ENCODE results near the gene F12. TPM values are rescaled to one million over a fixed set of nuclear protein-coding genes. Genes with fewer than 3 reads are reported as not detected.

The F12 gene
- total RNA-seq, result not detected
- long read RNA-seq, result 0 reads

DNA sequence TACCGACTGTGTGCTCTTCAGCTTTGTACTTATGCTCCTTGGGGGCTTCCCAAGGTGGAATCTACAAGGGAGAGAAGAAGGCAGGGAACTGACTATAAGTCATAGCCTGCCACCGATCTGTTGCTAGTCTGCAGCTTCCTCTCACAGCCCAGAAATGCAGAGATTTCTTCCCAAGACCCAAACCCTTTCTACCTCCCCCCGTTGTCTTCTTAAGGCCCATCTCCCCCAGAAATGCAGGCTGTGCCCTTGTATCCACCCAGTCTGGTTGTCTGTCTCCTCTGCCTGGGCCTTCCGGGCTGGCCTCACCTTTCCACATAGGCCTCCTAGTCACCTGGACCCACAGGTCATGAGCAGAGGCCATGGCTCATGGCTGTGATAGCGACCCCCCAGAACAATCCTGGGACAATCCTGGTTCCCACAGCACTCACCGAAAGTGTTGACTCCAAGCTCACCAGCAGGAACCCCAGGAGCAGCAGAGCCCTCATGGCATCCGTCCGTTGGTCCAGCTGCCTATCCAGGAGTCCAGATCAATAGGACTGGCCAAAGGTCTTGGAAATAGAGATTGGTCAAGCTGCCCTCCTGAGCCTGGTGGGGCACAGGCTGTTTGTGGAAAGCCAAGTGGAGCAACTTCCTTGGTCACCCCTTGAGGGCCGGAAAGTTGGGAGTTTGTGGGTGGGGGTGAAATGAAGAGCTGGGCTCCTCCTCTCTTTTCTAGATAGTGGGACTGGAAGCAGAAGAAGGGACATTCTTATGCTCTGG, at the start of gene F12:
TSS of gene F12 (minus strand) at position 522 of the 759 bp plus-strand sequence. CDS start at position 485, 37 bp downstream.
- DNase-seq (no peak), ATAC-seq (ENCODE audit: poor library complexity) (no peak)
- intact Hi-C loops (cut with DNase I), result no loop called here

DNA sequence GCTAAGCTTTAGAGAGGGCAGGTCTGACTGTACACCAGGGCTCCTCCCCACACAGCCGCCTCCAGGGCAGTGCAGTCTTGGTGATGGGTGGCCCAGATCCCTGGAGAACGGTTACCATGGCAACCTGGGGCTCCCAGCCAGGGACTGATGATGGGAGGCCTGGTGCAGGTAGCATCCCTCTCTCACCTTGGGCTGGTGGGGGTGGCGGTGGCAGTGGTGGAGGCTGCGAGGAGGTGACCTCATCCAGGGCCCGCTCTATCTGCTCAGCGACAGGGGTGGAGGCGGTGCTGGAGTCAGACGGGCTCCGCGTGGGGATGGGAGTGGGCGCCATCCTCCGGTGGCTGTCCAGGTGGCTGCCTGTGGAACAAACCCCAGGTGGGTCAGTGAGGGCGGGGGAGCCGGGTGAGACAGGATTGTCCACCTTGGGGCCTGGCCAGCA, 49.6 kb upstream of the F12 start:
- ATAC-seq (ENCODE audit: poor library complexity), result no peak
- DNase-seq, result no peak
- intact Hi-C loops (cut with DNase I), result no loop called here

DNA sequence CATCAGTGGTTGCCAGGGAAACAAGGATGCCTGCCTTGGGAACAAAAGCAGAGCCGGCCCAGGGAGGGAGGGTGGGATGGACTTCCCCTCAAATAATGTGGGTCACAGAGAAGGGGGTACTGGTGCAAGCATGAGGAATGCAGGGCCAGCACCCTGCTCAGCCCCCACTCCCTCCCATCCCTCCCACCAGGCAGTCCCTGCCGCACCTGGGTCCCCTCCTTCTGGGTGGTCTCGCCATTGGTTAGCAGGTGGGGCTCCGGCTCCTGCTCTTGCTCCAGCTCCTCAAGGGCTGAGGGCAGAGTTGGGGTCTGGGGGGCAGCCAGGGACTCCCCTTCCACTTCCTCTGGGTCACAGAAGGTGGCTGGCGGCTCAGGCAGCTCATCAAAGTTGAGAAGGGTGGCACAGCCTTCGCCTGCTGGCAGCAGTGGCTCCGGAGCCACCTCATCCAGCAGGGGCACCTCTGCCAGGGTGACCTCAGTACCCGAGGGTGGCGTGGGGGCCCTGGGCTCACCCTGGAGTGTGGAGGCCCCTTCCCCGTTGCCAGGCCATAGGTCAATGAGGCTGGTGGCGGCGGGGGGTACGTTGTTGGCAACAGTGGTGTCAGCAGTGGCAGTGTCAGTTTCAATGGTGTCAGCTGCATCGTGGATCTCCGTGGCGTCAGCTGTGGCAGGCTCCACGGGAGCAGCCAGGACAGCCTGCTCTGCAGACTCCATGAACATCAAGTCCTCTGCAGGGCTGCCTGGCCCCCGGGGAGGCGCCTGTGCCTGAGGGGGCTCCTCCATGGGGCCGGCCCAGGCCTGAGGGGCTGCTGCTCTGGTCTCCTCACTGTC, 48.7 kb upstream of the F12 start:
- ATAC-seq (ENCODE audit: poor library complexity) (no peak), DNase-seq (no peak)
- intact Hi-C loops (cut with DNase I), result no loop called here

- DNase-seq (peak; percentile 81), ATAC-seq (ENCODE audit: poor library complexity) (peak; percentile 19)
- intact Hi-C loops (cut with DNase I), result no loop called here
Observed at GRCh38 chr5:177456976-177457851, 47.9 kb upstream of the F12 start.

- DNase-seq (no peak), ATAC-seq (ENCODE audit: poor library complexity) (no peak)
- intact Hi-C loops (cut with DNase I), result no loop called here
Observed at GRCh38 chr5:177456591-177456964, 47.2 kb upstream of the F12 start.

- intact Hi-C loops (cut with DNase I), result loop anchor here (2.0 kb wide), 2 partner anchors 45 to 53 kb away; no protein-coding TSS in a partner anchor
Observed at GRCh38 chr5:177455661-177456590, 46.6 kb upstream of the F12 start.

DNA sequence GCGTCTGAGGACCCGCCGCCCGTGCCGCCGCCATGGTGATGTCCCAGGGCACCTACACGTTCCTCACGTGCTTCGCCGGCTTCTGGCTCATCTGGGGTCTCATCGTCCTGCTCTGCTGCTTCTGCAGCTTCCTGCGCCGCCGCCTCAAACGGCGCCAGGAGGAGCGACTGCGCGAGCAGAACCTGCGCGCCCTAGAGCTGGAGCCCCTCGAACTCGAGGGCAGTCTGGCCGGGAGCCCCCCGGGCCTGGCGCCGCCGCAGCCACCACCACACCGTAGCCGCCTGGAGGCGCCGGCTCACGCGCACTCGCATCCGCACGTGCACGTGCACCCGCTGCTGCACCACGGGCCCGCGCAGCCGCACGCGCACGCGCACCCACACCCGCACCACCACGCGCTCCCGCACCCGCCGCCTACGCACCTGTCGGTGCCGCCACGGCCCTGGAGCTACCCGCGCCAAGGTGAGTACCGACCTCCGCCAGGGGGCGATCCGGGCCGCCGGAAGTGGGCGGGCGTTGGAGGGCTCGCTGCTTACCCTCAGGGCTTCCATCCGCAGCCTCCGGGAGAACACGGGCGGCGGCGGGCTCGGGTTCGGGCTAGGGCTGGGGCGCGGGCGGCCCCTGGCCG, 45.8 kb upstream of the F12 start:
- peak; percentile 65 for ATAC-seq (ENCODE audit: poor library complexity)
- DNase-seq, result peak; percentile 88

More at GRCh38 chr5:177455661-177456590, 46.6 kb upstream of the F12 start:
- ATAC-seq (ENCODE audit: poor library complexity) (peak; percentile 74), DNase-seq (peak; percentile 95)

DNA sequence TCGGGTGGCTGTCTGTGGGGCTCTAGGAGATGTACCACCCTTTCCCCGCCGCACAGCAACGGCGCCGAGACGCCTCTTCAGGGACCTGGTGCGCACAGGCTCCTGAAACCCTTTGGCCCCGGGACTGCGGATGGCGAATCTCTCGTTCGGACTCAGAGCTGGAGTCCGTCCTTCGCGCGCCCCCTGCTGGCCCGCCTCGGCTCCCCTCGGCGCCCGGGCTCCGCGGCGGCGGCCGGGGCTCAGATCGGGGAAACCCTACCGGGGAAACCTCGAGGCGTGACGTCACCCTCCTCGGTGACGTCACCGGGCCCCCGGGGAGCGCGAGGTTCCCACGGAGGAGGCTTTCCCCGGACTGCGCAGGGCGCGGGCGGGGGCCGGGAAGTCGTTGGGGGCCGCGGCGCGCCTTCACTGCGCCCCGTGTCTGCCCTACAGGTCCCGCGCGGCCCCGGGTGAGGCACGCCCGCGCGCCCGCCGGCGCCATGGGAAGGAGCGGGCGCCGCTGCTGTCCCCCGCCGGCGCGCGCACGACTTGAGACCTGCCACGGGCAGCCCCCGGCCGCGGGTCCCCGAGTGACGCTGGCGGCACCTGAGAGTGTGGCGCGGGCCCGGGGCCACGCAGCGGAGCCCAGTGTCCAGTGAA, 45.2 kb upstream of the F12 start:
- DNase-seq, result peak; percentile 94
- ATAC-seq (ENCODE audit: poor library complexity), result peak; percentile 77
- intact Hi-C loops (cut with DNase I), result loop anchor here (2.0 kb wide), 2 partner anchors 46 to 52 kb away; no protein-coding TSS in a partner anchor

More for the DNA sequence above, 45.8 kb upstream of the F12 start:
- intact Hi-C loops (cut with DNase I), result loop anchor here (2.0 kb wide), 2 partner anchors 46 to 52 kb away; no protein-coding TSS in a partner anchor

DNA sequence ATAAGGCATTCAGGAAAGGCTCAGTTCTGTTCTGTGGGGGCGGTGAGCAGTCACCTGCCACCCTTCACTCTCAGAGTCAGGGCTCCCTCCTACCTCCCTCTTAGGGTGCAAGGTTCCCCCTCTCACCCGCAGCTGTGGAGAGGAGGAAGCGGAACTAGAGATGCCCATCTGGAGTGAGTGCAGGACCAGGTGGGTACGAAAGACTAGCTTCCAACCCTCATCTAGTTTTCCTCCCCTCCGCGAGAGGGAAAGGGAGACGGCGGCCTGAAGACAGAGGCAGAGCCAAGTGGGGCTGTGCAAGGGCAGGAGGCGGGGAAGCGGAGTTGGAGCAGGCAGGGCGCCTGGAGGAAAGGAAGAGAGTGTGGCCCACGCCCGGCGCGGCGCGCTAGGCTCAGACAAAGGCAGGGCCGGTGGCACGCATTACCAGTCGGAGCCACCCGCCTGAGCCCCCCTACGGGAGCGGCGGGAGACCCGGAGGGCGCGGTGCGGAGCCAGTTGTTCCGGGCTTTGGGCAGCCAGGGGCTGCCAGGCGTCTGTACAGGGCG, 44.6 kb upstream of the F12 start:
- DNase-seq (peak; percentile 69), ATAC-seq (ENCODE audit: poor library complexity) (peak; percentile 6)
- intact Hi-C loops (cut with DNase I), result loop anchor here (2.0 kb wide), 2 partner anchors 47 to 51 kb away; no protein-coding TSS in a partner anchor

DNA sequence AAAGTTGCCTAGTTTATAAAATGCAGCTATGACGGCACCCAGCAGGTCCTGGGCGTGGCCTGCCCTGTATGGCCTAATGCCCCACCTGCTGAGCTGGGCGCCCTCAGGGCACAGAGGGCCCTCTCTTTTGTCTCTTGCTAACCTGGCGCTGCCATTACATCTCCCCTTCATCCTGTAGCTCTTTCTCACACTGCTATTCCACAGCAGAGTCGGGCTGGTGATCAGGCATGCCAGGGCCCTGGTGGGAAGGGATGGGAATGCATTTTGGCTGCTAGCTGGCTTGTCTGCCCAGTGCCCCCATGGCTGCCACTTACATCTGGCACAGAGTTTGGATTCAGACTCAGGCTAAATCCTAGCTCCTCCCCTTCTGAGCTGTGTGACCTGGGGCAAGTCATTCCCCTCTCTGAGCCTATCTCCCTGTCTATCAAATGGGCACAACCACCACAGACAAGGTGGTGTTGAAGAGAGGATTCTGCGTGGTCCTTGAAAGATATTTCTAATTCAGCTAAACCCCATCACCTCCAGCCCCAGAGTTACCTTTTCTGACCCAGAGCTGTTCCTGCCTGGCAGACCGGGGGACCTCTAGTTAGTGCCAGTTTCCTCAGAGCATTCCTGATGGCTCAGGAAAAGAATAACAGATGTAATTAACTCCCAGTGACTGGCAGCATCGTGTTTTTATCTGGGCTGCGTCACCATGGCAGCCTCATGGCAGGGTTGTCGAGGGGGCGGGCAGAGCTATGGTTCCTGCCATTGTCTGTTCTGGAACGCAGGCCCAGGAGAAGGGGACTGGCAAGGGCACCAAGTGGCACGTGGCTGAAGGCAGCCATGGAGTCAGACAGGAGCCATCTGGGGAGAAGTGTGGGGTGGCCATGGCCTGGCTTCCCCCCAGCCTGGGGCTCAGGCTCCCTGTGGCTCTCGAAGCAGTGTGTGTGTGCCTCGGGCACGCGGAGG, 43.6 kb upstream of the F12 start:
- intact Hi-C loops (cut with DNase I), result no loop called here
- DNase-seq (no peak), ATAC-seq (ENCODE audit: poor library complexity) (no peak)

DNA sequence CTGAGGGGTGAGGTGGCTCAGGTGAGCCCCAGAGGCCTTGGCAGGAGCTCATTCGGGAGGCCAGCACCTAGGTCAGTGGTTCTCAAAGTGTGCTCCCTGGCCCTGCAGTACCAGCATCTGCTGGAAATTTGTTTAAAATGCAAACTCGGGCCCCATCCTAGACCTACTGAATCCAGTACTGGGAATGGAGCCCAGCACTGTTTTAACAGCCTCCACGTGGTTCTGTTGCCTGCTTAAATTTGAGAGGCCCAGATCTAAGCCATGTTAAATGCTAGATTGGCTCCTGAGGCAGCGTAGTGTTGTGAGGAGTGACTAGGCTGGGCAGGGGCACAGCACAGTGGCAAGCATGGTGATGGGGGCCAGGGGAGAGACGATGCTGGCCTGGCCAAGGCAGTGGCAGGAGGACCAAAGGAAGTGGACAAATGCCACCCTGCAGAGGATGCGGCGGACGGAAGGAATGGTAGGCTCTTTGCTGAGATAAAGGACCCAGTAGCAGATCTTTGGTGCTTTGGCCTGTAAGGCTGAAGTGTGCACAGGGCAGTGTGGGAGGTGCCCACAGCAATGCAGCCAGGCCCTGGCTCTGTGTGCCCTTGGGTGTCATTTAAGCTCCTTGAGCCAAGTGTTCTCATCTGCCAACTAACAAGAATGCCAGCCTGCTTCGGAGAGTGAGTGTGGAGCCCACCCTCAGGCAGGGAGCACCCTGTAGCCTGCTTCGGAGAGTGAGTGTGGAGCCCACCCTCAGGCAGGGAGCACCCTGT, 41.5 kb upstream of the F12 start:
- intact Hi-C loops (cut with DNase I), result no loop called here
- ATAC-seq (ENCODE audit: poor library complexity) (no peak), DNase-seq (no peak)

- DNase-seq, result no peak
- intact Hi-C loops (cut with DNase I), result no loop called here
- ATAC-seq (ENCODE audit: poor library complexity), result no peak
Observed at GRCh38 chr5:177449140-177450061, 40.0 kb upstream of the F12 start.

GRCh38 chr5:177448244-177448950, 39.0 kb upstream of the F12 start:
- intact Hi-C loops (cut with DNase I), result no loop called here
- ATAC-seq (ENCODE audit: poor library complexity) (no peak), DNase-seq (no peak)

Data from Right ventricle myocardium superior (tissue), 1 donor.